SHP77 treated with DMSO at 0.1 percent for 48 hours (cell line): ENCODE results near the gene ZNF521.
A peak's percentile ranks its signal among the peaks of the same experiment; 100 is the strongest.

Experiments
- DNase-seq: peaks from one replicate; lab custom pipeline; 2025; lab: John Stamatoyannopoulos, UW

ZNF521 gene

GRCh38 chr18:25167612-25168410 lies 184.2 kb downstream of the ZNF521 start:
- no peak for DNase-seq

GRCh38 chr18:25166113-25166512 lies 185.9 kb downstream of the ZNF521 start:
- DNase-seq = no peak

DNA sequence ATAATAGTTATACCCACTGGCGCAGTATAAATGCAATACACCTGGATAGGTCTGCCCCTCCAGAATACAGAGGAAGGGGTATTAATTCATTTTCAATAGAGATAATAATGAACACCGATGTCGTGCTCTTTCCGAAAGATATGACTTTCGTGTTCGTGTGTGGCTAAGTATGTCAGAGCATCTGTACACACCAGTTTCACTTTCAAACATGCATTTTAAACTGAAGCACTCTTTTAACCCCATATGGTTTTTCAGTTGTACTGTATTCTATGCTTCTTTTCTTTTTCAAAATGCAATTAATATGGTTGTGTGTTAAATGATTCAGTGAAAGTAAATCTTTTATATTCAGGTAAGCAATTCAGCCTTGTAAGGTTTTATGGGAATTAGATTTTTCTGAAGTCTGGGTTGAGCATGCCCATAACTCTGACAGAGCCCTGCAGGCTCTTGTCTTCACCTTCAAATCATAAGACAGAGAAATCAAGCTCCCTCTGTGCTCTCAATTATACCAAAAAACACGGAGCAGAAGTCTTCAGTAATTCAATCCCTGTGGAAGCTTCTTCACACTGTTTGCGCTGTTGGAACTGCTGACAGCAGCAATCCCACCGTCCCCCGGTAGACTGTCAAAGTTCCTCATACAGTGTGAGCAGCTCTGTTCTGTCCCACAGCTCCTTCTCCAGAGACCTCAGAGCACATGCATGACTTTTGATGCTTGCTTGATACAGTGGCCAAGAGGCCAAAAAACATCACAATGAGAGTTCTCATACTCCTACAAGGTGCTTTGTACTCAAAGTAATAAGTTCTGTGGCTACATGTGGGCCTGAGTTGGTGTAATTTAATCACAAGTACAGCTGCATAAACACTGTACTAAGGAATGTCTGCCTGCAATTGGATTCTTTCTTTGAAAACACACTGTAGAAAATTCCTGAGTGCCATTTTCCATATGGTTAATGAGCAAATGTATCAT lies 186.8 kb downstream of the ZNF521 start:
- DNase-seq = peak; percentile 1

- DNase-seq = no peak
Observed at GRCh38 chr18:25164211-25164847, 187.6 kb downstream of the ZNF521 start.

- DNase-seq = no peak
Observed at GRCh38 chr18:25153426-25153825, 198.5 kb downstream of the ZNF521 start.

GRCh38 chr18:25147877-25148488 lies 204.0 kb downstream of the ZNF521 start:
- DNase-seq = no peak

DNA sequence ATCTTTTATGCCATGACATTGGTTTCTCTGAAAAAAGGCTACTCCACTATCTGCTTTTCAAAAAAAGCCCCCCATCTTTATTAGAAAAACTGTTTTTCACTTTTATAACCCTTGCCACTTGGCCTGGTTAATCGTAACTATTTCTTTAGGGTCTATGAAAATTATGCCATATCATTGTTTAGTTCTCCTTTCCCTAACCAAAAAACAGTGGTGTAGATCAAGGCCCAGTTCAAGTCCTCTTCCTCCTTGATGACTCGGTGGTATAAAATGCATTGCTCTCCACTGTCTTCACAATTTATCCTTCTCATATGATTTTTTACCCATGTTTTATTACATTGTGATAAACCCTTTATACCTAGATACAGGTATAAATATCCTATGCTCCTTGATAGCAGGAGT lies 205.5 kb downstream of the ZNF521 start:
- no peak for DNase-seq

DNA sequence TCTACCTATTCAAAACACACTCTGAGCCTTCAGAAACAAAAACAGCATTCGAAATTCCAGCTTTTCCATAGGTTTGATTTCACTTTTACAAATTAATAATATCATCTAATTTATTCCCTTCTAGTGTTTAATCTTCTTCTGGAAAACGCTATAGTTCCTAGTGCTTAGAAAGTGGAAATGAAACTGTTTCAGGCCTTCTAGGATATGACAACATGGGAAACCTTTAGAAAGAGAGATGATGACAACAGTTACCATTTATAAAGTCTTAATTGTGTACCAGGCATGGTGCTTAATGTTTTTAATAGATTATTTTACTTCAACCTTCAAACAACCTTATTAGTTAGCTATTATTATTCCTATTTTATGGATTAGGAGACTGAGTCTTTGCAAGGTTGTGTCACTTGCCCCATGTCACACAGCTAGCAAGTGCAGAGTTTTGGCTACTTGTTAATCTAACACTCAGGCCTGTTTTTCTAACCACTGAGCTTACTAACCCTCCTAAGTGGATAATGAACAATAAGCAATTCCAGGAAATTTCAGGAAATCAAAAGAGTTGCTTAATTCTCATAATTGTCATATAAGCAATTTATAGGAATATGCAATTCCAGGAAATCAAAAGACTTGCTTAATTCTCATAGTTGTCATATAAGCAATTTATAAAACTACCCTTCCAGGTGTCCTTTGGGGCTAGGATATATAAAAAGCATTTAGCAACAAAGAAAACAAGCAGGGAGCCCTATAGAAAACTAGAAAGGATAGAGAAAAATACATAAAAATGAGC lies 206.0 kb downstream of the ZNF521 start:
- no peak for DNase-seq

GRCh38 chr18:25144820-25145219 lies 207.1 kb downstream of the ZNF521 start:
- DNase-seq = no peak

DNA sequence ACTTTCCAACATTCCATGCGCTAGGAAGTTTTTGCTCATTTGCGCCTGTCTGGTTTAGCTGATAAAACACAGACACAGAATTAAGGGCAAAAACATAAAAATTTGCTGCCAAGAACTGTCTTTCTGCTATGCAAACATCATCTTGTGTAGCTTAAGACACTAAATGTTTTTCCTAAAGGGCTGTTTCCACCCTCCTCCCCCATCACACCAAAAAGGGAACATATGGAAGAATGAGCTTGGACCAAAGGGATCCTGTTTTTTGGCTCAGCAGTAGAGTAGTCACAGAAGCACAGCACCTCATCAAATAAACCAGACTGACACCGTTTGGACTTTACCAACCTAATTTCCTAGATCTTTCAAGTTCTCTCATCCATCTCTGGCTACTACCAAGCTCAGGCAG lies 210.1 kb downstream of the ZNF521 start:
- no peak for DNase-seq

GRCh38 chr18:25141399-25141798 lies 210.6 kb downstream of the ZNF521 start:
- no peak for DNase-seq

- no peak for DNase-seq
Observed at GRCh38 chr18:25140962-25141308, 211.0 kb downstream of the ZNF521 start.

GRCh38 chr18:25140124-25140961 lies 211.6 kb downstream of the ZNF521 start:
- DNase-seq = no peak

- no peak for DNase-seq
Observed at GRCh38 chr18:25137197-25137472, 214.8 kb downstream of the ZNF521 start.

DNA sequence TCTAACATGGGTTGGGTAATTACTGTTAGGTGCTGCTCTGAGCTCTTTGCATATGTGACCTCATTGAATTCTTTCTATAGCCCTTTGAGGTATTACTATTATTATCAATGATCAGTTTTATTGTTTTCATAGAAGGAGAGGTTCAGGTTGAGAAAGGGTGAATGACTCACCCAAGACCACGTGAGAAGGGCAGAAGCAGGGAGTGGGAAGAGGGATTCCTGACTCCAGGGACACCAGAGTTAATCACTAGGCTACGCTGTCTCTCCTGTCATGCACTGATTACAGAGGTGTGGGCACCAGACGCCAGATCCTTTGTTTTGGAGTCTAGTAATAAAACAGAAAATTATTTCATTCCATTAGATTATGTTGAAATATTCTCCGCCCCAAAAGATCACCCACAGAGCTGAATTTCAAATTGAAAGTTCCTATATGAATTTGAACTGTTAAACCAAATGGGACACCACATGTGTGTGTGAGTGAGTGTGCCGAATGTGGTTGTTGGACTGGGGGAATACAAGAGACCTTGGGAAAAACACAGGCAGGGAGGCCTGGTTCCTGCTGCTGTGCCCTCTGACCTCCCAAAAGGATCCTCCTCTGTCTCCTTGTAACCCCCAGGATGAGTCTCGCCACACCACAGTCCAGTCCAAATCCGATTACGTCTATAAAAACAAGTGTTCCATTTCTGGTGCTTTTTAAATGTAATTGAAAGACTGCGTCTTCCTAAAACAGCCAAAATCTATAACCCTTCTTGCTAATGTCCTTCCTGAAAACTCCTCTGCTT lies 215.4 kb downstream of the ZNF521 start:
- no peak for DNase-seq

- no peak for DNase-seq
Observed at GRCh38 chr18:25134861-25135260, 217.1 kb downstream of the ZNF521 start.

DNA sequence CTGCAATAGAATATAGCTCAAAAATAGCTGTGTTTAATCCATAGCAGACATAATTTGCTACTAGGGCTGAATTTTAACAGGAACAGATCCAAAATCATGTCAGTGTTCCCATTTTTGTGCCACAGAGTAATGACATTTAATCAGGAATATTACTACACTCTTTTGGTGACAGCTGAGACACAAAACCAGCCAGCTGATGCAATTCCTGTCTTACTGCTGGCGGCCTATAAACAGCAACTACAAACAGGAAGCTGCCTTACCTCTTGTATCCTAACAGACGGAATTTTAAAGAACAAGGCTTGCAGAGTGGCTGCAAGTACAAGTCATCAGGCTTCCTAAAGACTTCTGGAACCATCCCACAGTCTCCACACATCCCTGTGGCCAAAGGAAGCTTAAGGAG lies 218.1 kb downstream of the ZNF521 start:
- DNase-seq = no peak

DNA sequence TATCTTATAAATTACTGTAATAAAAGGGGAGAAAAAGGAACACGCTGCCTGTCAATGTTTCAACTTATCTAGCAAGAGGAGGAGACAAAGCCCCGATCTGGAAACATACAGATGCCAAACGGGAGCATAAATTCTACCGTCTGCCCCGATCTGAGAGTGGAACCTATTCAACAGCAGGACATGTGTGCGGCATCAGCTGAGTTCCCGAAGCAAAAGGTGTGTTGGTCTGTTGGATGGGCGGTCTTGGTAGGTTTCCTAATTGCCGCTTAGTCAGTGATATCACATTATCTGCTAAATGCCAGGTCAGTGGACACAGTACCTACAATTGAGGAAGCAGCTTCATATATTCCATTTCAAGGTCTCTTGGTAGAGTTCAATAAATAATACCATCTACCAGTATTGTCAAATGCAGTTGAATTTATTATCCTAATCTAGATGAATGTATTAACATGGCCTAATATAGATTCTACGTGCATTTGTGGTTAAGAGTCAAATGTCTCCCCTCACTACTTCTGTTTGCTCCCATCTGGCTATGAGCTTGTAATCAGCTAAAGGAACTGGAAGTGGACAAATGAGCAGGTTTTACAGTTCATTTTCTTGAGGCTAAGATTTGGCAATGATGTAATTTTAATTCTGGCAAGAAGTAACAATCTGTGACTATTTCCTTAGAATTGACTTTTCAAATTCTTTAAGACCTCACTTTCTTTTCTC lies 219.0 kb downstream of the ZNF521 start:
- no peak for DNase-seq

DNA sequence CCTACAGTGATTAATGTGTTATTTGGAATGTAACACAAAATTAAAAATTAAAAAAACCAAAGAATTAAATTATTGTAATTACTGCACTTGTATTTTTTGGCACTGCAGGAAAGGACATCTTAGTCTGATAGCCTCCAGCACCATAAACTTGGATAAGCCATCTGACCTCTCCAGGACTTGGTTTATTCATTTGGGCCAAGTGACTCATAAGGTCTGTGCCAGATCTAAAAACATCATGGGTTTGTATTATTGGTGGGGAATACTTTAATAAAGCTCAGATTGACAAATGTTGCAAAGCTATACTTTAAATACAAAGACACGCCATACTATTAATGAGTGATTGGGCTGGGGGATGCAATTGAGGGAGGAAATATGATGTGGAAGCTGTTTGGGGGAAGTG lies 225.2 kb downstream of the ZNF521 start:
- DNase-seq = no peak
